ENCODE results near the gene EYS. TPM values are rescaled to one million over a fixed set of nuclear protein-coding genes. Genes with fewer than 3 reads are reported as not detected.

Gene EYS
- total and polyA plus RNA-seq, 2 of the 8 experiments (the other 6 are each of a cell fraction or from before 2014, with no cell fraction given), result 0.05 to 0.13 TPM

DNA sequence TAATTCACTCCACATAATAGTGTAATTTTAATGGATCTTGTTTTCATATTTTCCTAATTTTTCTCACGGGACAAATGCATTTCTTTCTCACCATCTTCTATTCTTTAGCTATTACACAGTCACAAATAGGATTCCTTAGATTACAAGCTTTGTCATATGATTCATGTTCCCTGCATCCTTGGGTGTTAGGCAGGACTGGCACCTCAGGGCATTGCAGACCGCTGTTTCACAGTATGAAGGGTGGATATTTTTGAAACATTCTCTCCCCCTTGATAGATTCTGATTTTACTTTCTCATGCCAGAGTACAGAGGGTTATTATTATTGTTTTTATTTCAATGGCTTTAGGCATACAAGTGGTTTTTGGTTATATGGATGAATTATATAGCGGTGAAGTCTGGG, 1469.0 kb downstream of the EYS start (continued):
- TF ChIP-seq RFX5 (IDR thresholded peaks at IDR 0.05; ENCODE audit: borderline replicate concordance, low read depth, low read length) (no peak), RBBP5 (IDR thresholded peaks at IDR 0.05; ENCODE audit: borderline replicate concordance, low read depth, low read length) (no peak), SIRT6 (IDR thresholded peaks at IDR 0.05; ENCODE audit: low read length) (no peak)

Measured in H1 (cell line).